ENCODE data around the gene NFIB. TPM values are rescaled to one million over a fixed set of nuclear protein-coding genes. Genes with fewer than 3 reads are reported as not detected.

Gene NFIB
- polyA plus RNA-seq, 4 donors = 17.7 to 53.9 (median 26.4) TPM

DNA sequence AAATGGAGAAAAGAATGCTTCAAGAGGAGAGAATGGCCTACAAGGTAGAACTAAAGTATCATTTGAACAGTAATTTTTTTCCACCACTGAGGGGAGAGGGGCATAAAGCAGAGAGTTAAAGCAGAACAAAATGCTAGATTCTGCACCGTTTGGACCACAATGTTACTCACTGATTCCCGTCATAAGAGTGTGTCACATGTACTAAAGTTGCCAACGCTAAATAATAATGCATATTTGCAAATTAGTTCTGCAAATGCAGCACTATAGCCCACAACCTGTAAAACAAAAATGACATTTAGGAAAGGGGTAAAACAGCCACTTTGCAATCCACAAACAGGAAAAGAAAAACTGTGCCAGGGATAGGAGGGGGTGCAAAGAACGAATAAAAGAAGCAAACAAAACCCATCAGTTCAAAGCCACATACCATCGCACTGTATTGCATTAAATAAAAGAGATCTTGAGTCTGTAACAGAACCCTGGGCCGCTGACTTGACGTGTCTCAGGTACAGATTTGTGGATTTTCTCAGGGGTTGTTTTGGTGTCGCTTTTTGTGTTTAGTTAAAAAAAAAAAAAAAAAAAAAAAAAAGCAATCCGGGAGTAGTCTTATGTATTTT, 7.7 kb upstream of the NFIB start:
- no peak for DNase-seq (ENCODE audit: low read depth in 4 of 4, low spot score in 3 of 4)

DNA sequence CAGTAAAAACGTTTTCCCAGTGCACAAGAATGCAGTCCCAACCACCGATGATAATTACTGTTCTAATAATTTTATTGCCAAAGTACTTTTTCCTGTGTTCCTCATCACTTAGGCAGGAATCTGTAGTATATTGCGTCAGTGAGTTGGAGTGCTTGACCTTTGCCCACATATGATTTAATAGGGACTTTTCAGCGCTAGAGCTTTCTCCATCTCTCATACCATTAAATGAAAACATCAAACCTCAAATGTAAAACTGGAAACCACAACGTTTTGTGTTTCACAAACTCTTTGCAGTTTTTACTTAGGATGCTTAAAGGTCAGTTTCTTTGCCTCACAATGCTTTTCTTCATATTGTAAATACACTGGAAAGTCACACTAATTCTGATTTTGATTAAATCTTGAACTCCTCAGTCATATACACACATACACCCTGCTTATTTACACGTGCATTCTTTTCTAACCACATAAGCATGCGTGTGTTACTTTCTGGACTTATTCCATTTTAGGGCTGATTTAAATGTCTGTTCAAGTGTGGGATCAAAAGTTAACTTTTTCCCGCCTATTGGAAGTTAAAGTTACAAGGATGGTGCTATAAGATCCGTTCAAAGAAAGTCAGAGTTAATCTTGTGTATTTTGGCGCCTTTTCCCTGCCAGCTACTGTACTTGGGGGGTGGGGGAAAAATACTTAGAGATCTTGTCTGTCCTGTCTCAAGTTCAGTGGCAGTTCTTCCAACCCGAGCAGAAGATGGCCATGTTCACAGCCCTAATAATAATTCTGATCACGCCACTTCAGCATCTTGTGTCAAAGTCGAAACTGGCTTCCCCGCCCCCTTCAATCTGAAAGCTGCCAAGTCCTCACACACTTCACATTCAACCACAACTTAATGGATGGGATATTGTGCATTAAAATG, 6.6 kb upstream of the NFIB start:
- DNase-seq (ENCODE audit: low read depth in 4 of 4, low spot score in 3 of 4) = no peak

DNA sequence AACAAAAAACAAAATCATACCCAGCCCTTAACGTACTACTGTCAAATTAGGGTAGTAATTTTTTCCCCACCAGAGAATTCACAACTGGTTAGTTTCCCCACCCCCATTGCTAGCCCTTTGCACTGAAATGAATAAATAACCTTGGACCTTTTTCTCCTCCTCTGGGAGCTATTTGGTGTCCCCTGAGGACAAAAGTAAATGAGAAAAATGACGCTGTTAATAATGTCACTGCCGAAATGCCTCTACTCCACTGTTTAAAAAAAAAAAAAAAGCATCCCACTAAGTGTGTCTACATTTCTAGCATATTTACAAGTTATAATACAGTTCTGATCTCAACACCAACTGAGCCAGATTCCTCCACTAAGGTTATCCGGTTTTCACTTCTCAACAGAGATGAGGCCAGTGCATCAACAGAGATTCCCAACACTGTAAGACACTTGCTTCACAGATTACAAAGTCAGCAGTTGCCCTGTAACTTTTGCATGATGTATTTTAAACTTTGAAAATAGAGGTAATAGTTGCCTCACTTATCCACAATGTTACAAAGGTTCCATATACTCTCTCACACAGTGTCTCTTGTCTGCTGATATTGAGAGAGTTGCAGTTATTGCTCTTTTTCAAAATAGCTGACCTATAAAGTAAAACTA, 5.1 kb upstream of the NFIB start:
- DNase-seq (ENCODE audit: low read depth in 4 of 4, low spot score in 3 of 4) = no peak

GRCh38 chr9:14318361-14318760, 4.4 kb upstream of the NFIB start:
- DNase-seq (ENCODE audit: low read depth in 4 of 4, low spot score in 3 of 4) = no peak

- DNase-seq (ENCODE audit: low read depth in 4 of 4, low spot score in 3 of 4) = no peak
These were observed 3.9 kb upstream of the NFIB start for GRCh38 chr9:14317667-14318320.

- DNase-seq (ENCODE audit: low read depth in 4 of 4, low spot score in 3 of 4) = no peak
These were observed 2.8 kb upstream of the NFIB start for GRCh38 chr9:14316602-14317300.

GRCh38 chr9:14315875-14316601, 2.1 kb upstream of the NFIB start:
- no peak for DNase-seq (ENCODE audit: low read depth in 4 of 4, low spot score in 3 of 4)

DNA sequence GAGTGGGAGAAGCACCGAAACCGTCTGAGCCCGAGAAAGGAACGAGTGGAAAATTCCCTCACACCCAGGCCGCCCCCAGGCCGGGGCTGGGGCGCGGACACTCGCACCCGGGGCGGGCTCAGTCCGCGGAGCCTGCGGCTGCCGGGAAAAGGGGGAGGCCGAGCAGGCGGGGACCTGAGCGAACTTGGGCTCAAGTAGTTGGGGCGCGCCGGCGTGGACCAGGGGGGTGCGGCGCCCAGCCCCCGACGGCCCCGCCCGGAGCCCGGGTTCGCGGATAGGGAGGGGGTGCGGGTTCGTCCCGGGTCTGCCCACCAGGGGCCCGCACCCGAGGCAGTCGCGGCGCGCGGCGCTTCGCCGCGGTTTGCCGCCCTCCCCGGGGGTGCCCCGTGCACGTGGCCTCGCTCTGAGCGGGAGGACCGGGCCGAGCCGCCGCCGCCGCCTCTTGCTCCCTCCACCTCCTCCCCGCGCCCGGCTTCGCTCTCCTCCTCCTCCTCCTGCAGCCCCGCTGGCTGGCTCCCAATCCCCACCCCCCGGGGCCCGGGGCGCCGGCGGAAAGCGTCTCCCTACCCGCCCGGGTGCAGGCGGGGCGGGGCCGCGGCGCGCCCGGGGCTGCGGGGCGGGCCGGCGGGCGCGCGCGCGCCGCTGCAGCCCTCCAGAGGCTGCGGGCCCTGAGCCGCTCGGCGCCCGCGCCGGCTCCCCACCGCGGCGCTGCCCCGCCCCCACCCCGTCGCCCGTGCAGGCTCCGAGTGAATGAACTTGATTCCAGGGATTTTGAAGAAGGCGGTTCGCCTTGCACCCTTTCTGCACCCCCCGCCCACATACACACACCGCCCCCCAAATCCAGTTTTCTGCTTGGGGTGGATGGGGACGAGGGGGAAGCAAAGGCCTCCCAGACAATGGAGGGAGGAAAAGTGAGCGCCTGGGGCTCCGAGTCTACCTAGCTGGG, 1.3 kb upstream of the NFIB start:
- no peak for DNase-seq (ENCODE audit: low read depth in 4 of 4, low spot score in 3 of 4)

DNA sequence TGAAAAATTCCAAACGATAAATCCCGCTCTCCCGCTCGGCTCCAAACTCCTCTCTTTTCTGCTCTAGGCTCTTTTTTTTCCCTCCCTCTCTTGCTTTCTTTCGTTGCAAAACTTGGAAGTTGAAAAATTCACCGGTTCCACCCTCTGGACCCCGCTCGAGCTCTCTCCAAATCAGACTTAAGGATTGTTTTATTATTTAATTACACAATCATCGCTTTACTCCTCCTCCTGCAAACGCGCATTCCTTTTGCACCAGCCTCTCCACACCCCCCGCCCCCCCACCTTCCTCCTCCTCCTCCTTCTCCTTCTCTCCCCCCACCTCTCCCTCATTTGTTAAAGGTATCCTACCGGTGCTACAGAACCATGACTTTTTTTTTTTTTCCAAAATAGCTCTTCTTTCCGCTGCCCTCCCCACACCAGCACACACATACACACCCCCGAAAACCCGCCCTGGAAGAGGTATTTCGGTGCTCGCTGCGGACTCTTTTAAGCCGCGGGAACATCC, 535 bp upstream of the NFIB start:
- DNase-seq (ENCODE audit: low read depth in 4 of 4, low spot score in 3 of 4) = no peak

GRCh38 chr9:14313378-14313940, 482 bp downstream of the NFIB start:
- no peak for DNase-seq (ENCODE audit: low read depth in 4 of 4, low spot score in 3 of 4)

DNA sequence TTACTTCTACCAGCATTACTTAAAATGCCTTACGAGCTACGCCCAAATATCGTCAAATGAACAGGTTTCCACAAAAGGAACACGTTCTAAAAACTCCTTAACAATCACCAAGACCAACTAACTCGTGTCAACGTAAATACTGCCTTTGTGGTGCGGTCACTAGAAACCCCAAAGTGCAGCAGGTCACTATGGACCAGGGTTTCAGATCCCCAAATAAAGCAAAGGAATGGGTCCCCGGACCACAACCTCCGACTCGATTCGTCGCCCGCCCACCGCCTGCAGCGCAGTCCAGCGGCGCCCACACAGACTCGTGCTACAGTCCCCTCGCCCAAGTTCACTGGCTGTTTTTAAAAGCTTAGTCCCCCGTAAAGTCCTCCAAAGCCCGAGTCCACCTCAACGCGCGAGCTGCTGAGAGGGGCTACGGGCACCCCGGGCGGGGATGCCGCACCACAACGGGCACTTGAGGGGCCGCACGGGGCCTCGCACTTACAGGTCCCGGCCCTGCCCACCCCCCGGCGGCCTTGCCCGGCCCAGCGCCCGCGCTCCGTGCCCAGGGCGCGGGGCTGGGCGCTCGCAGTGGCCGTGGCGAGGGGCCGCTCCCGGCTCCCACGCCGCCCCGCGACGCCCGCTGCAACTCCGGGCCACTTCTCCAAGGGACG, 1.1 kb downstream of the NFIB start:
- DNase-seq (ENCODE audit: low read depth in 4 of 4, low spot score in 3 of 4) = no peak

- DNase-seq (ENCODE audit: low read depth in 4 of 4, low spot score in 3 of 4) = no peak
These were observed 1.8 kb downstream of the NFIB start for GRCh38 chr9:14311956-14312685.

- DNase-seq (ENCODE audit: low read depth in 4 of 4, low spot score in 3 of 4) = no peak
These were observed 2.6 kb downstream of the NFIB start for GRCh38 chr9:14311171-14311949.

DNA sequence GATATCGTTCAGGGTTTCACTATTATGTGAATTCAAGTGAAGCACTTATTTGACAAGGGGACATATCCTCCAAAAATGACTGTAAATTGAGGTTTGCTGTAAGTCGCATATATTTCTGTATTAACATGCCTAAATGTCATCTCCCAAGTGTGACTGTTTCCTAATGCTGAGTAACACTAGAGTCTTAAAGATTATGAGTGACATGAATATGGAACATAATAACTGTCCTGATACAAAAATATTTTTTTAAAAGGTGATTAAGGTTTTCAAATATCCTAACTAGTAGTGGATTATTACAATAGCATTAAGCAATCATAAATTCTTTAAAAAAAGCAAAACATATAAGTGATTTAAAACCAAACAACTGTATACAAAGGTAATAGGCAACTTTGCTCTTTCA, 3.6 kb downstream of the NFIB start:
- DNase-seq (ENCODE audit: low read depth in 4 of 4, low spot score in 3 of 4) = no peak

DNA sequence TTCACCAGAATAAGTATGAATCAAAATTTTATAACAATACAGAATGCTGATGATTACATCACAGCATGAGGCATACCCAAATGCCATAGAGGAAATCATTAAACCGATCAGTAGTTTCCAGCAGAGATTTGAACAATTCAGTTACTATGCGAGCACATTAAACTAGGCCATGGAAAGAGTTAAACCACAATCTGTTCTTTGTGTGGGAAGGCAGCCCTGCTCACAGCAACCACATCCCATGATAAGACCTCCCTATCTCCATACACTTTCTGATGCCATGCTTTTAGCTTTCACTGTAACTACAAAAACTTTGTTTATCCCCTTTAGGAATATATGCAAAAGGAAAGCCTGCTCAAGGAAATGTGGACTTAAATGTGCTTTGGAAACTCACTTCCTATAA, 4.5 kb downstream of the NFIB start:
- DNase-seq (ENCODE audit: low read depth in 4 of 4, low spot score in 3 of 4) = no peak

- DNase-seq (ENCODE audit: low read depth in 4 of 4, low spot score in 3 of 4) = no peak
These were observed 5.1 kb downstream of the NFIB start for GRCh38 chr9:14308853-14309145.
